GM18951 (cell line): ENCODE results near the gene ADAM10.
"Not testable (repeated sequence)": the region's sequence is repeated elsewhere in the genome, so short reads cannot be mapped to it uniquely, and the experiment has no call there.

Experiments used
- POLR2A ChIP-seq: IDR thresholded peaks from 4 replicates; pipeline ENCODE4 v1.6.1; 2011; ENCODE audit warnings: mild to moderate bottlenecking; ENCODE audit not compliant: insufficient read length, insufficient read depth; ENCODE audit errors: extremely low read depth
- in situ Hi-C: fragments of 300-500 bp; cut with MboI; formaldehyde crosslinking; loops from one replicate; pipeline ENCODE4 v1.12.0; 2022; ENCODE audit warnings: low sequenced_read_pairs, mixed read lengths, inconsistent platforms; ENCODE audit not compliant: unreplicated experiment

Gene ADAM10

DNA sequence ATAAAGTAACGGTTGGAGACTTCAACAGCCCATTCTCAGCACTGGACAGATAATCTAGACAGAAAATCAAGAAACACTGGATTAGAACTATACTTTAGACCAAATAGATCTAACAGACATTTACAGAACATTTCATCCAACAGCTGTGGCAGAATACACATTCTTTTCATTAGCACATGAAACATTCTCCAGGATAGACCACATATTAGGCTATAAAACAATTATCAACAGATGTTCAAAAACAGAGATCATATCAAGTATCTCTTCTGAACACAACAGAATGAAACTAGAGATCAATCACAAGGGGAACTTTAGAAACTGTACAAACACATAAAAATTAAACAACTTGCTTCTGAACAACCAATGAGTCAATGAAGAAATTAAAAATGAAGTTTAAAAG is 133.3 kb downstream of the ADAM10 start:
- in situ Hi-C loops = no loop called here
- no peak for TF ChIP-seq POLR2A

- in situ Hi-C loops = no loop called here
- no peak for TF ChIP-seq POLR2A
Observed at GRCh38 chr15:58611731-58612676, 137.5 kb downstream of the ADAM10 start.

DNA sequence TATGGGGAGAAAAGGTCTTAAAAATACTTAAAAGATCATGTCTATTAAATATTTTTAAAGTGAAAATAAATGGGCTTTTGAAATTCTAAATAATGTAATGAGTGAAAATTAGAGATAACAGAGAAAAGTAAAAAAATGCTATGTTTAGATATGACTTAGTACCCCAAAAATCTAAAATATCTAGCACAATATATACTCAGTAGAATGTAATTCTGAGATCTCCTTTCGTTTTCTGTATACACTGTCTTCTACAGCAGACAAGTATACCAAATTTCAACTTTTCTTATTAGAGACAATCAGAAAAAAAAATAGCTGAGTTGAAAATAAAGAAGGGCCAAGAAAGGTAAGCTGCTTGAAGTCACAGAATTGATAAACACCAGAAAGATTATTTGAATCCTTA is 140.8 kb downstream of the ADAM10 start:
- TF ChIP-seq POLR2A = no peak
- in situ Hi-C loops = no loop called here

DNA sequence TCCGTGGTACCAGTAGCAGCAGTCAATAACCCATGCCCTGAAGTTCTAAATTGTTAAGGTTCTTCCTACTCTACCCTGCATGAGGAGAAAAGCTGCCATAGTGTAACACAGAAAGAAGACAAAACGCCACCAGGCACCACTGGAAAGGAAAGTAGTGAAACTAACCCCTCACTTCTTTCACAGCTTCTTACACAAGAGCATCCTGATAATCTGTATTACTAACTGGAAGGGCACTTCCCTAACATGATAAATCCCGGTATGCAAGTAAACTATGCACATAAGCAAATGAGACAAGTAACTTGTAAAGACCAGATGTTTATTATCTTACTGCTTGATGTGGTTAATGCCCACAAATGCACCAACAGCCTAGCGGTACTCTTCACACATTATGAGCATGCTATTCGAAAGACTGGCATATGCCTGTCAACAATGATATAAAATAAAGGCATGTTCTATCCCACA is 141.3 kb downstream of the ADAM10 start:
- no peak for TF ChIP-seq POLR2A
- in situ Hi-C loops = no loop called here

DNA sequence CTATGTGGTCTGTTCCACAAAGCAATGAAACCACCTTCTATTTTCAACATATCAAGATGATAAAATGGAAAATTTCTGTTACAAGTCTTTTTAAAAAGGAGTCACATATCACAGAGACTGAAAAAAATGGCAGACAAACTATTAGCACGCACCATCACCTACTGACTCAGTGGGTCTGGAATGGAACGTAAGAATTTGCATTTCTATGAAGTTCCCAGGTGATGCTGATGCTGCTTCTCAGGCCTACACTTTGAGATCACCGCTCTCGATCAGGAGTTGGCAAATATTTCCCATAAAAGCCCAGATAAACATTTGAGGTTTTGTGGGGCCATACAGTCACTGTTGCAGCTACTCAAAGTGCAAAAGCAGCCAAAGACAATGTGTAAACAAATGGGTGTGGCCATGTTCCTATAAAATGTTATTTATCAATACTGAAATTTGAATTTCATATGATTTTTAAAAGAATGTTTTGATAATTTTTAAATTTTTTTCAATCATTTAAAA is 142.9 kb downstream of the ADAM10 start:
- TF ChIP-seq POLR2A = no peak
- in situ Hi-C loops = no loop called here

DNA sequence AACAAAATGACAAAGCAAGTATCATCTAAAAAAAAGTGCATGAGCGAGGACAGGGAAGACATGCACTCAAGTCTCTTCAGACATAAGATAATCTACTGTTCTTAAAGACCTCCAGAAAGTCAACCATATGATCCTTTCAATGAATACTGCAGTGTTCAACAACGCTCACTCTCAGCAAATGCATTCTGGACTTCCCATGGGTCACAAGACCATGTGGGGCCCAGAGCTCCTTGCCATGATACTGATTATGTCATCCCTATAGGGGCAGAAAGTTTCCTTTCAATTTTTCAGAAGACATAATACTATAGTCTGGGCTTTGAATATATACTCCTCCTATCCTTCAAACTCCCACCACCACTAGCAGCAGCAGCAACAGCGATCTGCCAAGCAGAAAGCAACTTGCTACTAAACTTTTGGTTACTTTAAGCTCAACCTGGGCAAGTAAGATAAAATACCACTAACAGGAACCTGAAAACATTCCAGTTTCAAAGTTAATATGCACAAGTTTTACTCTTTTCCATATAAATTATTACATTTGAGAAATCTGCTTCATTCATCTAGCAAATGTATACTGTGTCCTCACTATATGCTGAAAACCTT is 143.5 kb downstream of the ADAM10 start:
- in situ Hi-C loops = no loop called here
- no peak for TF ChIP-seq POLR2A

GRCh38 chr15:58604455-58604923 is 145.0 kb downstream of the ADAM10 start:
- TF ChIP-seq POLR2A = no peak
- in situ Hi-C loops = no loop called here

GRCh38 chr15:58603927-58604326 is 145.6 kb downstream of the ADAM10 start:
- in situ Hi-C loops = not testable (repeated sequence)

DNA sequence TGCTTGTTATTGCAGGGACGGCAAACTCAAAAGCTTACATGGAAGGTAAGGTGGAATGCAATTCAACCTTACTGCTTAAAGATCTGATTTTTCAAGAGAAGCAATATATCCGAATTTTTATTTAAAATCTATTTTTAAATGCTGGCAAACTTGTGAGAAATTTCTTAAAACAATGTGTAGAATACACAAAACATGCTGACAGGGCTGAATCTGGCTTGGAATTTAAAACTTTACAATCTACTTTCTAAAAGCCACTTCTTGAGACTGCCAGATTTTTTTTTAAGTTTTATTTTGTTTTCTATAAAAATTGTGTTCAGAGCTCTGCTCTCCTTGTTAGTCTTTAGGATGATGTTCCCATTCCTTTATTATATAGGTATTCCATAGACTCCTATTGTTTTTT is 146.7 kb downstream of the ADAM10 start:
- TF ChIP-seq POLR2A = no peak
- in situ Hi-C loops = no loop called here

DNA sequence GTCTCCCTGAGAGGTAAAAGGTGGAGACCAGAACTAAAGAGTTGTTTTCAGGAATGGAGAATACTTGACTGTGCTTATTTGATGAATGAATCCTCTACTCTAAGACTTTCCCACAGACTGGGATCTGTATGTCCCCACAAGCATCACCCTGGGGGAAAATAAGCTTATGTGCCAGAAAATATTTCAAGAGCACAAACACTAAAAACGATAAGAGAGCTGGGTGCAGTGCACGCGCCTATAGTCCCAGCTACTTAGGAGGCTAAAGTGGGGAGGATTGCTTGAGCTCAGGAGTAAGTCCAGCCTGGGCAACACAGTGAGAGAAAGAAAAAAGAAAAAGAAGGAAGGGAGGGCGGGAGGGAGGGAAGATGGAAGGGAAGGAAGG is 150.7 kb downstream of the ADAM10 start:
- in situ Hi-C loops = no loop called here
- TF ChIP-seq POLR2A = no peak

DNA sequence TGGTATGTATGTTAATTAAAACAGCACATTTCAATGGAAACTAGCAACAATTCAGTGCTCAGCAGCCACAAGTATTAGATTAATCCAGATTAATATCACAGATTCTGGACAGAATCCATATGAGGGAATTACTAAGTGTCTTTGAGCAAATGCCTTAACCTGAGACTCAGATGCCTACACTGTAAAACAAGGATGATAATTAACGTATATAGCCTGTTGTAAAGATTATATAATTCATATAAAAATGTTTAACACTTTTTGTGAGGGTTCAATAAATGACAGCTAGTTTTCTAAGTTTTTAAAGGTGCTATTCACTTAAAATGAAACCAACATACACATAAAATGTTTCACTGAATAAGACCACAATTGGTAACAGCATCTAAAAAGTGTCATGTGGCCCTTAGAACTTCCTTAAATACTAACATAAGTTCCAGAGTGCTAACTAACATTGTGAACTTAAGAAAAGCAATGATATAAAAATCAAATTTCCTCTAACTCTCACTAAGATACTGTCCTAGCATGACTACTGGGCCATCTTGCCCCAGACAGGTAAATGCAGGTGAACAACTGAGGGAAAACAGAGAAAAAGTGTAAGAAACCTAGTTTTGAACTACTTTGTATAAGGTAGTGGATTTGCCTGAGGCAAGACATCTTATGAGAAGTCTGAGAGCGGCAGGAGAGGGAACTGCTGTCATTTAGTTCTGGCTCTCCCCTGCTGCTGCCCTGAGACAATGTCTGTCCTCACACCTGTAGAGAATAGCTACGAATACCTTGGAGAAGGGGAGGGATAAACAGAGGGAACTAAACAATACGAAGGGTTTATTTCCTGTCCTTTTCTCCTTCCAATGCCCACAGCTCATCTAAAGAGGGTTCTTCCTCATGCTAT is 151.3 kb downstream of the ADAM10 start:
- in situ Hi-C loops = no loop called here
- no peak for TF ChIP-seq POLR2A

GRCh38 chr15:58595516-58596263 is 153.8 kb downstream of the ADAM10 start:
- in situ Hi-C loops = no loop called here
- no peak for TF ChIP-seq POLR2A
